SU-DHL-6 (cell line): ENCODE data around the gene BCL2.

Experiments used
- H2AFZ ChIP-seq: fragments of 200-600 bp; sonication (generic); 2 replicates; pipeline ENCODE4 v1.6.1; 2014; ENCODE audit warnings: low read depth, mild to moderate bottlenecking, moderate library complexity, mixed read lengths, antibody characterized with exemption, low read length; ENCODE audit not compliant: severe bottlenecking
- H3F3A ChIP-seq: fragments of 200-600 bp; shearing (Covaris generic); 2 replicates; pipeline ENCODE4 v1.6.0; 2016; ENCODE audit warnings: antibody characterized with exemption, mild to moderate bottlenecking; ENCODE audit not compliant: insufficient read depth
- H3K27ac ChIP-seq: fragments of 200-600 bp; sonication (generic); 2 replicates; pipeline ENCODE4 v1.5.1; 2016; ENCODE audit warnings: low read depth, mild to moderate bottlenecking, low read length, moderate library complexity, mixed read lengths
- H3K27me3 ChIP-seq: fragments of 200-600 bp; sonication (generic), shearing (Covaris generic); 2 replicates; pipeline ENCODE4 v1.6.0; 2014; ENCODE audit warnings: mild to moderate bottlenecking, low read length
- H3K36me3 ChIP-seq: fragments of 200-600 bp; sonication (generic); 2 replicates; pipeline ENCODE4 v1.6.1; 2014; ENCODE audit warnings: mild to moderate bottlenecking, low read length, mixed read lengths
- H3K4me2 ChIP-seq: fragments of 300-600, 200-600 bp; shearing (Covaris generic), sonication (generic); 2 replicates; pipeline ENCODE4 v1.6.0; 2014; ENCODE audit warnings: low read length, low read depth, mild to moderate bottlenecking; ENCODE audit not compliant: poor library complexity, severe bottlenecking
- H3K4me3 ChIP-seq: fragments of 200-600 bp; sonication (generic); 2 replicates; pipeline ENCODE4 v1.5.1; 2014; ENCODE audit warnings: antibody characterized with exemption, low read length, mild to moderate bottlenecking, mixed read lengths; ENCODE audit not compliant: insufficient read depth, poor library complexity, severe bottlenecking
- H3K79me2 ChIP-seq: fragments of 200-600 bp; sonication (generic); 2 replicates; pipeline ENCODE4 v1.6.1; 2014; ENCODE audit warnings: mild to moderate bottlenecking, low read length, moderate library complexity; ENCODE audit not compliant: insufficient read depth
- H3K9ac ChIP-seq: fragments of 200-600 bp; sonication (generic); 2 replicates; pipeline ENCODE4 v1.7.0; 2014; ENCODE audit warnings: mild to moderate bottlenecking, low read length
- H3K9me2 ChIP-seq: fragments of 200-600 bp; sonication (generic); replicated peaks from 2 replicates; pipeline ENCODE4 v1.6.1; 2014; ENCODE audit warnings: low read length; ENCODE audit not compliant: insufficient read depth
- H3K9me3 ChIP-seq: fragments of 200-600 bp; sonication (generic); 2 replicates; pipeline ENCODE4 v1.6.1; 2014; ENCODE audit warnings: low read length, mixed read lengths; ENCODE audit not compliant: insufficient read depth
- H4K20me1 ChIP-seq: fragments of 200-600 bp; sonication (generic); 2 replicates; pipeline ENCODE4 v1.6.1; 2014; ENCODE audit warnings: low read depth, mild to moderate bottlenecking, antibody characterized with exemption, low read length, moderate library complexity, mixed read lengths
- CTCF ChIP-seq: fragments of 200-600 bp; sonication (generic); IDR thresholded peaks from one replicate; pipeline ENCODE4 v1.5.1; 2017; ENCODE audit warnings: antibody characterized with exemption, mild to moderate bottlenecking, low read length, moderate library complexity; ENCODE audit not compliant: insufficient read depth, poor library complexity, severe bottlenecking
- EZH2phosphoT487 ChIP-seq: fragments of 200-600 bp; sonication (generic), shearing (Covaris generic); conservative IDR thresholded peaks from 2 replicates; pipeline ENCODE4 v1.6.1; 2018; ENCODE audit warnings: mild to moderate bottlenecking, antibody characterized with exemption, low read length, moderate library complexity, mixed read lengths

The BCL2 gene

GRCh38 chr18:63137999-63138435, 181.6 kb downstream of the BCL2 start:
- H3K9me3 ChIP-seq, result no peaks in the 10 kb centered on the region
- peak overlapping the region; percentile 61 for H3K9ac ChIP-seq
- no peak for TF ChIP-seq CTCF
- no peak for TF ChIP-seq EZH2phosphoT487
- peak overlapping the region; percentile 43 for H3K4me3 ChIP-seq
- no peaks in the 10 kb centered on the region for H3K36me3 ChIP-seq
- no peaks in the 10 kb centered on the region for H4K20me1 ChIP-seq
- peaks cover 80% of the 10 kb centered on the region for H3F3A ChIP-seq
- H2AFZ ChIP-seq, result no peak overlapping the region
- peak overlapping the region; percentile 75 for H3K4me2 ChIP-seq
- peak overlapping the region; percentile 92 for H3K27ac ChIP-seq
- H3K27me3 ChIP-seq, result no peaks in the 10 kb centered on the region
- H3K79me2 ChIP-seq, result peaks cover 55% of the 10 kb centered on the region
- H3K9me2 ChIP-seq, result no peaks in the 10 kb centered on the region

GRCh38 chr18:63135101-63135500, 184.5 kb downstream of the BCL2 start:
- H3K9me3 ChIP-seq, result no peaks in the 10 kb centered on the region
- TF ChIP-seq CTCF, result no peak
- TF ChIP-seq EZH2phosphoT487, result no peak
- peak overlapping the region; percentile 61; the same call in 1 of the 2 replicates for H3K9ac ChIP-seq
- H3K9me2 ChIP-seq, result no peaks in the 10 kb centered on the region
- no peaks in the 10 kb centered on the region for H4K20me1 ChIP-seq
- peak overlapping the region; percentile 75 for H3K4me2 ChIP-seq
- H3K36me3 ChIP-seq, result no peaks in the 10 kb centered on the region
- H3K27ac ChIP-seq, result peak overlapping the region; percentile 92
- no peak overlapping the region for H3K4me3 ChIP-seq
- no peaks in the 10 kb centered on the region for H3K27me3 ChIP-seq
- H3K79me2 ChIP-seq, result peaks cover 64% of the 10 kb centered on the region
- H2AFZ ChIP-seq, result no peak overlapping the region
- H3F3A ChIP-seq, result peaks cover 81% of the 10 kb centered on the region

- Histone ChIP-seq H3K9ac (peak overlapping the region; percentile 46), H3K9me3 (no peaks in the 10 kb centered on the region), H2AFZ (no peak overlapping the region), H3K4me2 (peak overlapping the region; percentile 75), H4K20me1 (no peaks in the 10 kb centered on the region), H3K27me3 (no peaks in the 10 kb centered on the region), H3K27ac (peak overlapping the region; percentile 92), H3K79me2 (peaks cover 69% of the 10 kb centered on the region), H3K36me3 (no peaks in the 10 kb centered on the region), H3F3A (peaks cover 76% of the 10 kb centered on the region), H3K4me3 (no peak overlapping the region), H3K9me2 (no peaks in the 10 kb centered on the region)
- TF ChIP-seq EZH2phosphoT487 (no peak), CTCF (no peak)
Measured at GRCh38 chr18:63132819-63133200, 186.8 kb downstream of the BCL2 start.
